Prostate gland (tissue), 2 donors: ENCODE data around the gene TBCEL.

Source experiments
- CTCF ChIP-seq, 4 experiments: fragments of 200-600 bp in 2 of 4; fragments of 450-650 bp in 2 of 4; sonication (generic) in 2 of 4; IDR thresholded peaks; 1 replicate in 3 of 4; 2 replicates in 1 of 4; pipeline ENCODE4 v1.5.1; 2016 to 2019; ENCODE audit warnings: antibody characterized with exemption in 4 of 4, mild to moderate bottlenecking in 2 of 4, moderate library complexity in 2 of 4
- POLR2A ChIP-seq: fragments of 450-650 bp; IDR thresholded peaks from one replicate; pipeline ENCODE4 v1.6.1; 2016; ENCODE audit warnings: antibody characterized with exemption, mild to moderate bottlenecking

GRCh38 chr11:121033635-121034034 lies 9.7 kb downstream of the TBCEL start:
- TF ChIP-seq CTCF (IDR thresholded peaks at IDR 0.05) (no peak), POLR2A (no peak)
